ENCODE results near the gene YY1.
"Not testable (repeated sequence)": the region's sequence is repeated elsewhere in the genome, so short reads cannot be mapped to it uniquely, and the experiment has no call there.

DNA sequence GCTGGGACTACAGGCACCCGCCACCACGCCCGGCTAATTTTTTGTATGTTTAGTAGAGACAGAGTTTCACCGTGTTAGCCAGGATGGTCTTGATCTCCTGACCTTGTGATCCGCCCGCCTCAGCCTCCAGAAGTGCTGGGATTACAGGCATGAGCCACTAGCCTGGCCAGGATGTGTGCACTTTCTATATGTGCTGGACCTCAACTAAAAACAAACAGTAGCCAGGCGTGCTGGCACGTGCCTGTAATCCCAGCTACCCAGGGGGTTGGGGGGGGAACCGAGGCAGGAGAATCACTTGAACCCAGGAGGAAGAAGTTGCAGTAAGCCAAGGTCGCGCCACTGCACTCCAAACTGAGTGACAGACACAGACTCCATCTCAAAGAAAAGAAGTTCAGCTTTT lies 57.8 kb downstream of the YY1 start:
- not testable (repeated sequence) for TF ChIP-seq EZH2phosphoT487, EZH2 (IDR thresholded peaks at IDR 0.05)
- TF ChIP-seq, protein P1, sequence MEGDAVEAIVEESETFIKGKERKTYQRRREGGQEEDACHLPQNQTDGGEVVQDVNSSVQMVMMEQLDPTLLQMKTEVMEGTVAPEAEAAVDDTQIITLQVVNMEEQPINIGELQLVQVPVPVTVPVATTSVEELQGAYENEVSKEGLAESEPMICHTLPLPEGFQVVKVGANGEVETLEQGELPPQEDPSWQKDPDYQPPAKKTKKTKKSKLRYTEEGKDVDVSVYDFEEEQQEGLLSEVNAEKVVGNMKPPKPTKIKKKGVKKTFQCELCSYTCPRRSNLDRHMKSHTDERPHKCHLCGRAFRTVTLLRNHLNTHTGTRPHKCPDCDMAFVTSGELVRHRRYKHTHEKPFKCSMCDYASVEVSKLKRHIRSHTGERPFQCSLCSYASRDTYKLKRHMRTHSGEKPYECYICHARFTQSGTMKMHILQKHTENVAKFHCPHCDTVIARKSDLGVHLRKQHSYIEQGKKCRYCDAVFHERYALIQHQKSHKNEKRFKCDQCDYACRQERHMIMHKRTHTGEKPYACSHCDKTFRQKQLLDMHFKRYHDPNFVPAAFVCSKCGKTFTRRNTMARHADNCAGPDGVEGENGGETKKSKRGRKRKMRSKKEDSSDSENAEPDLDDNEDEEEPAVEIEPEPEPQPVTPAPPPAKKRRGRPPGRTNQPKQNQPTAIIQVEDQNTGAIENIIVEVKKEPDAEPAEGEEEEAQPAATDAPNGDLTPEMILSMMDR (IDR thresholded peaks at IDR 0.05), result not testable (repeated sequence)

Measured in neural progenitor cell (in vitro differentiated cells).